Breast epithelium (tissue), 4 donors: ENCODE results near the gene PPL. TPM values are rescaled to one million over a fixed set of nuclear protein-coding genes. Genes with fewer than 3 reads are reported as not detected.
A peak's percentile ranks its signal among the peaks of the same experiment; 100 is the strongest.

Source experiments
- DNase-seq, 2 donors: peaks; one replicate each; pipeline ENCODE4 v3.0.0-alpha.2; 2019; ENCODE audit warnings: low spot score in 2 of 2
- H3K27ac ChIP-seq, 2 donors: fragments of 200-600 bp; sonication (generic) in 1 of 2; one replicate each; pipeline ENCODE4 v1.5.1; 2016 to 2019; ENCODE audit warnings: mild to moderate bottlenecking in 1 of 2
- H3K27me3 ChIP-seq, 2 donors: fragments of 200-600 bp; sonication (generic) in 1 of 2; one replicate each; pipeline versions ENCODE4 v1.5.1 to v1.6.0; 2017 to 2019; ENCODE audit warnings: control low read depth in 1 of 2, mild to moderate bottlenecking in 1 of 2
- H3K36me3 ChIP-seq: fragments of 200-600 bp; one replicate; pipeline ENCODE4 v1.5.1; 2019
- H3K4me1 ChIP-seq, 2 donors: fragments of 200-600 bp; sonication (generic); one replicate each; pipeline ENCODE4 v1.5.1; 2016 to 2019; ENCODE audit warnings: control low read depth in 1 of 2
- H3K4me3 ChIP-seq, 3 donors: fragments of 200-600 bp; sonication (generic); 1 replicate in 2 of 3; 2 replicates in 1 of 3; pipeline ENCODE4 v1.5.1; 2016 to 2019; ENCODE audit warnings: mild to moderate bottlenecking in 3 of 3, moderate library complexity in 2 of 3
- H3K9me3 ChIP-seq, 2 donors: fragments of 200-600 bp; sonication (generic) in 1 of 2; one replicate each; pipeline ENCODE4 v1.5.1; 2016 to 2019; ENCODE audit warnings: control low read depth in 1 of 2
- CTCF ChIP-seq, 3 donors: fragments of 450-650 bp; IDR thresholded peaks; one replicate each; pipeline ENCODE4 v1.5.1; 2016 to 2017; ENCODE audit warnings: antibody characterized with exemption in 3 of 3, mild to moderate bottlenecking in 3 of 3, moderate library complexity in 3 of 3
- POLR2A ChIP-seq: fragments of 450-650 bp; IDR thresholded peaks from one replicate; pipeline ENCODE4 v1.6.1; 2016; ENCODE audit warnings: antibody characterized with exemption, mild to moderate bottlenecking, moderate library complexity
- POLR2AphosphoS5 ChIP-seq, 3 donors: sonication (generic); formaldehyde crosslinking; IDR thresholded peaks; one replicate each; pipeline ENCODE4 v1.6.1; 2017; ENCODE audit warnings: antibody characterized with exemption in 3 of 3
- intact Hi-C: fragments of 100-400 bp; cut with DNase I; formaldehyde crosslinking; loops from one replicate; pipeline ENCODE4 v1.15.1; 2023; ENCODE audit warnings: low total_unique reads
- total RNA-seq, 3 donors: library from RNA; depleted of rRNA; stranded (reverse); fragments of >200 nt; gene quantifications; one replicate each; pipeline ENCODE4 v1.1.0, GENCODE V29; 2016

PPL gene
- total RNA-seq, 3 donors from 2014 or later = 53.1 to 169 (median 97.5) TPM

DNA sequence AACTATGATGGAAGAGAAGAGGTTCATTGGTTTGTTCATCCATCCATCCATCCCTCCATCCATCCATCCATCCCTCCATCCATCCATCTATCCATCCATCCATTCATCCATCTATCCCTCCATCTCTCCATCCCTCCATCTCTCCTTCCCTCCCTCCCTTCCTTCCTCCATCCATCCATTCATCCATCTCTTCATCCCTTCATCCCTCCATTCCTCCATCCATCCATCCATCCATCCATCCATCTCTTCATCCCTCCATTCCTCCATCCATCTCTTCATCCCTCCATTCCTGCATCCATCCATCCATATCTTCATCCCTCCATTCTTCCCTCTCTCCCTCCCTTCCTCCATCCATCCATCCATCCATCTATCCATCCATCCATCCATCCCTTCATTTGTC lies 10.0 kb upstream of the PPL start:
- peaks cover 26 to 35% of the 10 kb centered on the region in 2 donors for H3K4me1 ChIP-seq
- H3K4me3 ChIP-seq = no peak overlapping the region
- DNase-seq = no peak
- no peaks in the 10 kb centered on the region for H3K9me3 ChIP-seq
- no peak for TF ChIP-seq CTCF (IDR thresholded peaks at IDR 0.05)
- no peak for TF ChIP-seq POLR2A
- TF ChIP-seq POLR2AphosphoS5 (IDR thresholded peaks at IDR 0.05) = no peak
- H3K27ac ChIP-seq = no peak overlapping the region
- intact Hi-C loops = no loop called here
- no peaks in the 10 kb centered on the region for H3K36me3 ChIP-seq
- H3K27me3 ChIP-seq = no peaks in the 10 kb centered on the region

- no peaks in the 10 kb centered on the region for H3K36me3 ChIP-seq
- H3K9me3 ChIP-seq = no peaks in the 10 kb centered on the region
- H3K27me3 ChIP-seq = no peaks in the 10 kb centered on the region
- H3K4me1 ChIP-seq = peaks cover 26 to 35% of the 10 kb centered on the region in 2 donors
- peak; percentile 85 to 86 for DNase-seq
- peak; percentile 63 to 79 (median 74) for TF ChIP-seq POLR2AphosphoS5 (IDR thresholded peaks at IDR 0.05)
- no peak for TF ChIP-seq POLR2A
- peak overlapping the region in 1 of 3 donors; percentile 20 for H3K4me3 ChIP-seq
- intact Hi-C loops = no loop called here
- peak overlapping the region; percentile 92 to 94 for H3K27ac ChIP-seq
These were observed 8.9 kb upstream of the PPL start for GRCh38 chr16:4945560-4946502.

- peak; percentile 92 to 96 for DNase-seq
- Histone ChIP-seq H3K4me1 (peaks cover 26 to 35% of the 10 kb centered on the region in 2 donors), H3K27ac (peak overlapping the region; percentile 92 to 94), H3K36me3 (no peaks in the 10 kb centered on the region), H3K27me3 (no peaks in the 10 kb centered on the region), H3K9me3 (no peaks in the 10 kb centered on the region), H3K4me3 (peak overlapping the region in 1 of 3 donors; percentile 20)
- no peak for TF ChIP-seq POLR2A
- TF ChIP-seq CTCF (IDR thresholded peaks at IDR 0.05) = no peak
- peak; percentile 83 to 93 (median 92) for TF ChIP-seq POLR2AphosphoS5 (IDR thresholded peaks at IDR 0.05)
- intact Hi-C loops = no loop called here
These were observed 7.7 kb upstream of the PPL start for GRCh38 chr16:4944333-4945281.

GRCh38 chr16:4942481-4942880 lies 5.5 kb upstream of the PPL start:
- no peak for TF ChIP-seq CTCF (IDR thresholded peaks at IDR 0.05)
- no peak for TF ChIP-seq POLR2A
- no peak for TF ChIP-seq POLR2AphosphoS5 (IDR thresholded peaks at IDR 0.05)
- Histone ChIP-seq H3K36me3 (no peaks in the 10 kb centered on the region), H3K27ac (peak overlapping the region; percentile 92 to 94), H3K4me3 (no peak overlapping the region), H3K4me1 (peaks cover 26 to 35% of the 10 kb centered on the region in 2 donors), H3K9me3 (no peaks in the 10 kb centered on the region), H3K27me3 (no peaks in the 10 kb centered on the region)
- intact Hi-C loops = no loop called here
- no peak for DNase-seq

DNA sequence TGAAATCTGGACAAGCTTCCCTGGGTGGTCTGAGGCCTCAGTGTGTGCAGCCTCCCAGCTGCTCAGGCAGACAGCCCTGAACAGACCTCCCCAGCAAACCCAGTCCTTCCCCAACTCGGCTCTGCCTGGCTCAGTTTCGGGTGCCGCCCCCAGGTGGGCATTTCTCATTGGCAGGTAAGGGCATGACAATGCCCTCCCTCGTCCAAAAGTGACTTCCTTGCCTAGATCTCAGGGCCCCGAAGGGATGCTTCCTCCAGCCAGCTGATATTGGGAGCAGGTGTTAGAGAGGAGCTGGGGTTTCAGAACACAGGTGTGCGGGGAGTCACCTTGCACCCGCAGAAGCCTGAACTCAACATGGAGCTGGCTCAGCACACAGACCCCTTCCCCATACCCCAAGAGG lies 3.8 kb upstream of the PPL start:
- no peaks in the 10 kb centered on the region for H3K36me3 ChIP-seq
- DNase-seq = no peak
- peaks cover 26 to 31% of the 10 kb centered on the region in 2 donors for H3K4me1 ChIP-seq
- intact Hi-C loops = no loop called here
- H3K4me3 ChIP-seq = no peak overlapping the region
- H3K27ac ChIP-seq = peak overlapping the region in 1 of 2 donors; percentile 26
- no peak for TF ChIP-seq CTCF (IDR thresholded peaks at IDR 0.05)
- TF ChIP-seq POLR2AphosphoS5 (IDR thresholded peaks at IDR 0.05) = no peak
- no peak for TF ChIP-seq POLR2A
- no peaks in the 10 kb centered on the region for H3K27me3 ChIP-seq
- H3K9me3 ChIP-seq = no peaks in the 10 kb centered on the region
